K562 (cell line): ENCODE measurements around the gene POMT1.

Experiments
- CTCF ChIP-seq, 3 experiments: IDR thresholded peaks in 2 of 3; conservative IDR thresholded peaks in 1 of 3; 2 replicates each; pipeline ENCODE4 v1.5.1; 2011 to 2012; ENCODE audit warnings: low read length in 3 of 3, mild to moderate bottlenecking in 3 of 3, control low read depth in 2 of 3, improper control_type of control experiment in 1 of 3, inconsistent platforms in 1 of 3, low read depth in 1 of 3, mixed read lengths in 1 of 3, moderate library complexity in 1 of 3; ENCODE audit not compliant: insufficient read depth in 2 of 3
- EP300 ChIP-seq: IDR thresholded peaks from 2 replicates; pipeline ENCODE4 v1.6.1; 2012; ENCODE audit warnings: low read length, improper control_type of control experiment
- POLR2AphosphoS5 ChIP-seq: IDR thresholded peaks from 2 replicates; pipeline ENCODE4 v1.6.1; 2011; ENCODE audit warnings: mild to moderate bottlenecking, low read depth, low read length, moderate library complexity; ENCODE audit not compliant: control insufficient read depth, insufficient read depth
- PTBP1 ChIP-seq: fragments of 200-400 bp; formaldehyde crosslinking; IDR thresholded peaks from 2 replicates; pipeline ENCODE4 v1.6.1; 2017; ENCODE audit warnings: low read depth, low read length
- RBFOX2 ChIP-seq: fragments of 200-400 bp; formaldehyde crosslinking; IDR thresholded peaks from 2 replicates; pipeline ENCODE4 v1.6.1; 2017; ENCODE audit warnings: low read depth, mild to moderate bottlenecking, low read length, moderate library complexity
- RBM22 ChIP-seq: fragments of 200-400 bp; formaldehyde crosslinking; IDR thresholded peaks from 2 replicates; pipeline ENCODE4 v1.6.1; 2018; ENCODE audit warnings: low read length, low read depth; ENCODE audit not compliant: poor library complexity, severe bottlenecking
- TF ChIP-seq, protein P1 (sequence below): fragments of 450-650 bp; formaldehyde crosslinking; IDR thresholded peaks from 2 replicates; pipeline ENCODE4 v1.4.0; 2022; ENCODE audit warnings: mild to moderate bottlenecking, moderate library complexity

DNA sequence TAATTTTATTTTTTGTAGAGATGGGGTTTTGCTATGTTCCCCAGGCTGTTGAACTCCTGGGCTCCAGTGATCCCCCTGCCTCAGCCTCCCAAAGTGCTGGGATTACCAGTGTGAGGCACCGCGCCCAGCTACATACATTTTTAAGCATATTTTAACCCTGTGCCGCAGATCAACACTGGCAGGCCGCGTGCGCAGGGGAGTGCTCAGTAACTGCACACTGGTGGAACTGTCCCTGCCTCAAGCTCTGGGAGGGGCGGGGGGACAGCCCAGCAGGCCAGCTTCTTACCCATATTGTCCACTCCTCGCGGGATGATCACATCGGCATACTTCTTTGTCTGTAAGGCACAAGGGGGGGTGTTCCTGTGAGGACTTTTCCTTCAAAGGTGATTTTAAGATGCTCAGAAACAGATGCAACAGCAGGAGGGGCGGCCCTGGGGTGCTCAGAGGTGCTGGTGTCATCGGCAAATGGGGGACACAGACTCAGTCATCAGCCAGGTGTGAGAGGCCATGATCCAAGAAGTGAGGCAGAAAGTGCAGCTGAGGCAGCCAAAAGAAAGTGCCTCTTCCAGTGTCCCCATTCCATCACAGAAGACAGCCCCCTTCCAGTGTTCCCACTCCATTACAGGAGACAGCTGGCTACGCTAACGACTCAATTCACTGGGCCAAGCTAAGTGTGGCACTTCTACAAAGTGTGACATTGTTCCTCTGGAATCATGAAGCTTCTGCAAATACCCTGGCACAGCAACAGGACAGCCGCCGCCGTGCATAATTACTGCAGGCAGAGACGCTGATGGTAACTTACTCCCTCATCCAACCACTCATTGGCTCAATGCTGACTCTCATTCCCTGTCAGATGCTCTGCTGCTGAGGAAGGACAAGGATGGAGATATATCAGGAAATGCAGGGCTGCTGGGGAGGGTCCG is 23.2 kb downstream of the POMT1 start:
- TF ChIP-seq PTBP1 = no peak
- TF ChIP-seq RBM22 = no peak
- no peak for TF ChIP-seq POLR2AphosphoS5
- no peak for TF ChIP-seq RBFOX2
- TF ChIP-seq CTCF (IDR thresholded peaks at IDR 0.05 in 2 of 3, conservative IDR thresholded peaks at IDR 0.05 in 1 of 3; ENCODE audit: insufficient read depth in 2 of 3, low read depth in 1 of 3, low read length in 3 of 3) = no peak
- TF ChIP-seq, protein P1, sequence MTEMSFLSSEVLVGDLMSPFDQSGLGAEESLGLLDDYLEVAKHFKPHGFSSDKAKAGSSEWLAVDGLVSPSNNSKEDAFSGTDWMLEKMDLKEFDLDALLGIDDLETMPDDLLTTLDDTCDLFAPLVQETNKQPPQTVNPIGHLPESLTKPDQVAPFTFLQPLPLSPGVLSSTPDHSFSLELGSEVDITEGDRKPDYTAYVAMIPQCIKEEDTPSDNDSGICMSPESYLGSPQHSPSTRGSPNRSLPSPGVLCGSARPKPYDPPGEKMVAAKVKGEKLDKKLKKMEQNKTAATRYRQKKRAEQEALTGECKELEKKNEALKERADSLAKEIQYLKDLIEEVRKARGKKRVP (CRISPR knock-in tag) = no peak
- TF ChIP-seq EP300 = no peak
